Activated CD8-positive, alpha-beta memory T cell treated with anti-CD3 and anti-CD28 coated beads, Interleukin-2, amount 50 U/mL, for 24 hours (primary cell): ENCODE data around the gene KANK2.
"Not testable (repeated sequence)": the region's sequence is repeated elsewhere in the genome, so short reads cannot be mapped to it uniquely, and the experiment has no call there.

Experiments
- DNase-seq: peaks from one replicate; pipeline ENCODE4 v3.0.0-alpha.2; 2020; ENCODE audit errors: extremely low read depth

The KANK2 gene

GRCh38 chr19:11140023-11140538 lies 57.3 kb downstream of the KANK2 start:
- not testable (repeated sequence) for DNase-seq

- DNase-seq, result no peak
Measured at GRCh38 chr19:11138601-11139300, 58.6 kb downstream of the KANK2 start.

- DNase-seq, result no peak
Measured at GRCh38 chr19:11137542-11138384, 59.6 kb downstream of the KANK2 start.

- no peak for DNase-seq
Measured at GRCh38 chr19:11136400-11137101, 60.8 kb downstream of the KANK2 start.

GRCh38 chr19:11131471-11131870 lies 65.9 kb downstream of the KANK2 start:
- DNase-seq, result no peak

- no peak for DNase-seq
Measured at GRCh38 chr19:11130824-11131455, 66.4 kb downstream of the KANK2 start.

GRCh38 chr19:11127905-11128304 lies 69.4 kb downstream of the KANK2 start:
- DNase-seq, result no peak

GRCh38 chr19:11125994-11126685 lies 71.2 kb downstream of the KANK2 start:
- DNase-seq, result peak; percentile 63

GRCh38 chr19:11124157-11124556 lies 73.2 kb downstream of the KANK2 start:
- DNase-seq, result not testable (repeated sequence)

- DNase-seq, result no peak
Measured at GRCh38 chr19:11123114-11123513, 74.2 kb downstream of the KANK2 start.

- not testable (repeated sequence) for DNase-seq
Measured at GRCh38 chr19:11121963-11122362, 75.4 kb downstream of the KANK2 start.

- no peak for DNase-seq
Measured at GRCh38 chr19:11116507-11116906, 80.8 kb downstream of the KANK2 start.

- no peak for DNase-seq
Measured at GRCh38 chr19:11115895-11116446, 81.4 kb downstream of the KANK2 start.

- DNase-seq, result no peak
Measured at GRCh38 chr19:11115042-11115441, 82.3 kb downstream of the KANK2 start.
